ENCODE data around the gene CACNA1D. TPM values are rescaled to one million over a fixed set of nuclear protein-coding genes. Genes with fewer than 3 reads are reported as not detected.
"Not testable (repeated sequence)": the region's sequence is repeated elsewhere in the genome, so short reads cannot be mapped to it uniquely, and the experiment has no call there.

CACNA1D gene
- total RNA-seq, 5 donors from 2014 or later (not counting 1 experiment from before 2014, with no cell fraction given): 0.09 to 0.47 (median 0.34) TPM; not detected in 1

- H3K4me1 Mint-ChIP-seq: no peaks in the 10 kb centered on the region
- WGBS (ENCODE audit: insufficient coverage): 75% methylated on average over 6 of the region's 10 CpGs
- no peak overlapping the region for H3K4me3 ChIP-seq (ENCODE audit: control insufficient read depth in 1 of 2, extremely low read depth in 1 of 2, low read length in 1 of 2)
- no peak overlapping the region for H3K27ac Mint-ChIP-seq
- peaks cover 26 to 30% of the 10 kb centered on the region in 2 donors for H3K27me3 Mint-ChIP-seq
- ChIA-PET POLR2A (interaction anchor here in 1 of 2 donors (0.7 kb wide), 1 partner anchor 962 kb away, joined by 3 read pairs; no protein-coding TSS in a partner anchor), CTCF (no interaction called here)
- H3K27me3 ChIP-seq (replicated peaks in 1 of 2; ENCODE audit: control insufficient read depth in 2 of 2, extremely low read depth in 1 of 2, insufficient read depth in 2 of 2, low read length in 1 of 2): peaks cover 0 to 14% of the 10 kb centered on the region in 2 experiments
- H3K9me3 Mint-ChIP-seq: no peaks in the 10 kb centered on the region
- DNase-seq: no peak
- no peaks in the 10 kb centered on the region for H3K36me3 Mint-ChIP-seq
- no peaks in the 10 kb centered on the region for H3K36me3 ChIP-seq (ENCODE audit: control insufficient read depth in 2 of 2, extremely low read depth in 1 of 2, insufficient read depth in 1 of 2, low read length in 1 of 2)
- H3K4me1 ChIP-seq (ENCODE audit: control insufficient read depth in 1 of 2, extremely low read depth in 1 of 2, insufficient read depth in 2 of 2, low read length in 2 of 2): no peaks in the 10 kb centered on the region
- H3K4me3 Mint-ChIP-seq: no peak overlapping the region
- no peak overlapping the region for H3K27ac ChIP-seq (ENCODE audit: low read length)
- ATAC-seq (replicated peaks in 1 of 4): no peak
- no peaks in the 10 kb centered on the region for H3K9me3 ChIP-seq
Observed at GRCh38 chr3:53628536-53629401, 134.4 kb downstream of the CACNA1D start.

GRCh38 chr3:53629402-53629723 is 135.0 kb downstream of the CACNA1D start:
- H3K4me1 ChIP-seq (ENCODE audit: control insufficient read depth in 1 of 2, extremely low read depth in 1 of 2, insufficient read depth in 2 of 2, low read length in 2 of 2): no peaks in the 10 kb centered on the region
- Mint-ChIP-seq H3K4me3 (no peak overlapping the region), H3K36me3 (no peaks in the 10 kb centered on the region), H3K27ac (no peak overlapping the region), H3K27me3 (peaks cover 20 to 34% of the 10 kb centered on the region in 2 donors), H3K4me1 (no peaks in the 10 kb centered on the region), H3K9me3 (no peaks in the 10 kb centered on the region)
- no peak overlapping the region for H3K27ac ChIP-seq (ENCODE audit: low read length)
- no peak overlapping the region for H3K4me3 ChIP-seq (ENCODE audit: control insufficient read depth in 1 of 2, extremely low read depth in 1 of 2, low read length in 1 of 2)
- no peaks in the 10 kb centered on the region for H3K36me3 ChIP-seq (ENCODE audit: control insufficient read depth in 2 of 2, extremely low read depth in 1 of 2, insufficient read depth in 1 of 2, low read length in 1 of 2)
- ChIA-PET POLR2A (no interaction called here), CTCF (no interaction called here)
- DNase-seq (no peak), ATAC-seq (replicated peaks in 1 of 4) (no peak)
- H3K9me3 ChIP-seq: no peaks in the 10 kb centered on the region
- H3K27me3 ChIP-seq (replicated peaks in 1 of 2; ENCODE audit: control insufficient read depth in 2 of 2, extremely low read depth in 1 of 2, insufficient read depth in 2 of 2, low read length in 1 of 2): peaks cover 0 to 12% of the 10 kb centered on the region in 2 experiments
- 25% methylated on average over 1 of the region's 2 CpGs for WGBS (ENCODE audit: insufficient coverage)

GRCh38 chr3:53630547-53630946 is 136.1 kb downstream of the CACNA1D start:
- WGBS (ENCODE audit: insufficient coverage): 45% methylated on average over 2 of the region's 3 CpGs
- Histone ChIP-seq H3K27ac (ENCODE audit: low read length) (no peak overlapping the region), H3K27me3 (replicated peaks in 1 of 2; ENCODE audit: control insufficient read depth in 2 of 2, extremely low read depth in 1 of 2, insufficient read depth in 2 of 2, low read length in 1 of 2) (peaks cover 0 to 7% of the 10 kb centered on the region in 2 experiments), H3K4me1 (ENCODE audit: control insufficient read depth in 1 of 2, extremely low read depth in 1 of 2, insufficient read depth in 2 of 2, low read length in 2 of 2) (no peaks in the 10 kb centered on the region), H3K4me3 (ENCODE audit: control insufficient read depth in 1 of 2, extremely low read depth in 1 of 2, low read length in 1 of 2) (no peak overlapping the region), H3K9me3 (no peaks in the 10 kb centered on the region), H3K36me3 (ENCODE audit: control insufficient read depth in 2 of 2, extremely low read depth in 1 of 2, insufficient read depth in 1 of 2, low read length in 1 of 2) (no peaks in the 10 kb centered on the region)
- POLR2A ChIA-PET: no interaction called here
- no peak overlapping the region for H3K27ac Mint-ChIP-seq
- CTCF ChIA-PET: no interaction called here
- no peak for ATAC-seq (replicated peaks in 1 of 4)
- H3K27me3 Mint-ChIP-seq: peaks cover 13 to 39% of the 10 kb centered on the region in 2 donors
- DNase-seq: no peak
- no peaks in the 10 kb centered on the region for H3K9me3 Mint-ChIP-seq
- H3K36me3 Mint-ChIP-seq: no peaks in the 10 kb centered on the region
- H3K4me3 Mint-ChIP-seq: no peak overlapping the region
- H3K4me1 Mint-ChIP-seq: no peaks in the 10 kb centered on the region

GRCh38 chr3:53633197-53633787 is 138.9 kb downstream of the CACNA1D start:
- ATAC-seq (replicated peaks in 1 of 4) (no peak), DNase-seq (no peak)
- 92% methylated on average over 2 of the region's 9 CpGs for WGBS (ENCODE audit: insufficient coverage)
- ChIA-PET POLR2A (no interaction called here), CTCF (no interaction called here)
- Mint-ChIP-seq H3K9me3 (no peaks in the 10 kb centered on the region), H3K4me3 (no peak overlapping the region), H3K4me1 (no peaks in the 10 kb centered on the region), H3K36me3 (no peaks in the 10 kb centered on the region), H3K27me3 (peaks cover 9 to 34% of the 10 kb centered on the region in 2 donors), H3K27ac (no peak overlapping the region)
- no peaks in the 10 kb centered on the region for H3K36me3 ChIP-seq (ENCODE audit: control insufficient read depth in 2 of 2, extremely low read depth in 1 of 2, insufficient read depth in 1 of 2, low read length in 1 of 2)
- no peaks in the 10 kb centered on the region for H3K4me1 ChIP-seq (ENCODE audit: control insufficient read depth in 1 of 2, extremely low read depth in 1 of 2, insufficient read depth in 2 of 2, low read length in 2 of 2)
- H3K27ac ChIP-seq (ENCODE audit: low read length): no peak overlapping the region
- H3K9me3 ChIP-seq: no peaks in the 10 kb centered on the region
- peaks cover 0 to 2% of the 10 kb centered on the region in 2 experiments for H3K27me3 ChIP-seq (replicated peaks in 1 of 2; ENCODE audit: control insufficient read depth in 2 of 2, extremely low read depth in 1 of 2, insufficient read depth in 2 of 2, low read length in 1 of 2)
- no peak overlapping the region for H3K4me3 ChIP-seq (ENCODE audit: control insufficient read depth in 1 of 2, extremely low read depth in 1 of 2, low read length in 1 of 2)

GRCh38 chr3:53635041-53635440 is 140.6 kb downstream of the CACNA1D start:
- Mint-ChIP-seq H3K36me3 (no peaks in the 10 kb centered on the region), H3K4me3 (no peak overlapping the region), H3K27ac (no peak overlapping the region), H3K4me1 (no peaks in the 10 kb centered on the region), H3K9me3 (no peaks in the 10 kb centered on the region), H3K27me3 (peaks cover 9 to 28% of the 10 kb centered on the region in 2 donors)
- ChIA-PET CTCF (no interaction called here), POLR2A (no interaction called here)
- no peaks in the 10 kb centered on the region for H3K36me3 ChIP-seq (ENCODE audit: control insufficient read depth in 2 of 2, extremely low read depth in 1 of 2, insufficient read depth in 1 of 2, low read length in 1 of 2)
- peaks cover 0 to 2% of the 10 kb centered on the region in 2 experiments for H3K27me3 ChIP-seq (replicated peaks in 1 of 2; ENCODE audit: control insufficient read depth in 2 of 2, extremely low read depth in 1 of 2, insufficient read depth in 2 of 2, low read length in 1 of 2)
- WGBS (ENCODE audit: insufficient coverage): 80% methylated on average over 2 of the region's 3 CpGs
- H3K27ac ChIP-seq (ENCODE audit: low read length): no peak overlapping the region
- no peak overlapping the region for H3K4me3 ChIP-seq (ENCODE audit: control insufficient read depth in 1 of 2, extremely low read depth in 1 of 2, low read length in 1 of 2)
- ATAC-seq (replicated peaks in 1 of 4): no peak
- H3K9me3 ChIP-seq: no peaks in the 10 kb centered on the region
- H3K4me1 ChIP-seq (ENCODE audit: control insufficient read depth in 1 of 2, extremely low read depth in 1 of 2, insufficient read depth in 2 of 2, low read length in 2 of 2): no peaks in the 10 kb centered on the region
- no peak for DNase-seq

- peaks cover 12 to 25% of the 10 kb centered on the region in 2 donors for H3K27me3 Mint-ChIP-seq
- H3K27me3 ChIP-seq (replicated peaks in 1 of 2; ENCODE audit: control insufficient read depth in 2 of 2, extremely low read depth in 1 of 2, insufficient read depth in 2 of 2, low read length in 1 of 2): peaks cover 0 to 13% of the 10 kb centered on the region in 2 experiments
- POLR2A ChIA-PET; H3K36me3 ChIP-seq (ENCODE audit: control insufficient read depth in 2 of 2, extremely low read depth in 1 of 2, insufficient read depth in 1 of 2, low read length in 1 of 2); CTCF ChIA-PET; H3K27ac ChIP-seq (ENCODE audit: low read length); DNase-seq; H3K9me3 Mint-ChIP-seq; H3K4me3 Mint-ChIP-seq; H3K4me1 Mint-ChIP-seq; H3K4me1 ChIP-seq (ENCODE audit: control insufficient read depth in 1 of 2, extremely low read depth in 1 of 2, insufficient read depth in 2 of 2, low read length in 2 of 2); H3K9me3 ChIP-seq; ATAC-seq (replicated peaks in 1 of 4); H3K27ac Mint-ChIP-seq; H3K36me3 Mint-ChIP-seq; H3K4me3 ChIP-seq (ENCODE audit: control insufficient read depth in 1 of 2, extremely low read depth in 1 of 2, low read length in 1 of 2): not testable (repeated sequence)
- WGBS (ENCODE audit: insufficient coverage): 60% methylated on average over 2 of the region's 4 CpGs
Observed at GRCh38 chr3:53638806-53639205, 144.4 kb downstream of the CACNA1D start.

All from T-cell (primary cell).